Endothelial cell of umbilical vein (primary cell): Measurements from ENCODE around the gene C15orf39. TPM values are rescaled to one million over a fixed set of nuclear protein-coding genes. Genes with fewer than 3 reads are reported as not detected.

Source experiments
- BruUV-seq: library from RNA; stranded (reverse); fragments of 400-500 nt; replicated peaks from 2 replicates; lab custom pipeline; 2021; lab: Mats Ljungman, UMichigan
- CTCF ChIA-PET: fragments of 300-600, 350-600 bp; sonication (Branson Sonifier 250); formaldehyde crosslinking; loops from one replicate; lab custom pipeline; 2021; ENCODE audit warnings: antibody characterized with exemption, inconsistent platforms; lab: Charles Lee
- POLR2A ChIA-PET: fragments of 300-600, 350-600 bp; sonication (Branson Sonifier 250); formaldehyde crosslinking; loops from one replicate; lab custom pipeline; 2021; ENCODE audit warnings: antibody characterized with exemption, inconsistent platforms; lab: Charles Lee
- DNase-seq: peaks from one replicate; pipeline ENCODE4 v3.0.0-alpha.2; 2011; ENCODE audit warnings: low read depth, low spot score
- FAIRE-seq: peaks from 2 replicates; lab custom pipeline; 2011; peaks lifted over from hg19 to GRCh38; lab: Jason Lieb, UNC
- H2AFZ ChIP-seq: 2 replicates; pipeline ENCODE4 v1.6.0; 2012; ENCODE audit warnings: low read depth, low read length, control low read depth, inconsistent platforms
- H3K27ac ChIP-seq: 2 replicates; pipeline ENCODE4 v1.5.1; 2011; ENCODE audit warnings: low read depth, mild to moderate bottlenecking, control low read depth, low read length, moderate library complexity; ENCODE audit not compliant: insufficient read depth
- H3K27me3 ChIP-seq, 2 experiments: 2 replicates each; pipeline versions ENCODE4 v1.6.0 to v1.6.1; 2011; ENCODE audit warnings: low read length in 2 of 2, mixed read lengths in 1 of 2; ENCODE audit not compliant: control insufficient read depth in 2 of 2, insufficient read depth in 2 of 2
- H3K36me3 ChIP-seq, 2 experiments: 2 replicates in 1 of 2; 3 replicates in 1 of 2; pipeline ENCODE4 v1.5.1; 2011; ENCODE audit warnings: low read length in 2 of 2, mild to moderate bottlenecking in 1 of 2, moderate library complexity in 1 of 2; ENCODE audit not compliant: control insufficient read depth in 2 of 2, insufficient read depth in 2 of 2; ENCODE audit errors: extremely low read depth in 1 of 2
- H3K4me1 ChIP-seq: 3 replicates; pipeline ENCODE4 v1.5.1; 2011; ENCODE audit warnings: mild to moderate bottlenecking, low read length; ENCODE audit not compliant: control insufficient read depth, insufficient read depth; ENCODE audit errors: extremely low read depth
- H3K4me2 ChIP-seq: 2 replicates; pipeline ENCODE4 v1.6.1; 2011; ENCODE audit warnings: low read length, control low read depth, mixed read lengths; ENCODE audit not compliant: insufficient read depth
- H3K4me3 ChIP-seq, 3 experiments: fragments of 200-600 bp in 1 of 3; sonication (generic), shearing (Covaris generic) in 1 of 3; replicated peaks in 1 of 3; 2 replicates each; pipeline ENCODE4 v1.5.1; 2011 to 2016; ENCODE audit warnings: control low read depth in 3 of 3, low read length in 3 of 3, mild to moderate bottlenecking in 2 of 3, inconsistent platforms in 1 of 3, low read depth in 1 of 3, moderate library complexity in 1 of 3; ENCODE audit not compliant: insufficient read depth in 1 of 3
- H3K79me2 ChIP-seq: 2 replicates; pipeline ENCODE4 v1.6.0; 2012; ENCODE audit warnings: low read length, inconsistent platforms; ENCODE audit not compliant: control insufficient read depth, insufficient read depth
- H3K9ac ChIP-seq: replicated peaks from 2 replicates; pipeline ENCODE3; 2011; ENCODE audit warnings: low read length, control low read depth; ENCODE audit not compliant: insufficient read depth; ENCODE audit errors: extremely low read depth
- H3K9me1 ChIP-seq: replicated peaks from 3 replicates; pipeline ENCODE4 v1.6.0; 2011; ENCODE audit warnings: mild to moderate bottlenecking, low read length; ENCODE audit not compliant: control insufficient read depth, insufficient read depth; ENCODE audit errors: extremely low read depth
- H3K9me3 ChIP-seq: replicated peaks from 2 replicates; pipeline ENCODE4 v1.5.1; 2012; ENCODE audit warnings: low read length, inconsistent platforms; ENCODE audit not compliant: control insufficient read depth, insufficient read depth
- H4K20me1 ChIP-seq: replicated peaks from 2 replicates; pipeline ENCODE3; 2011; ENCODE audit warnings: mild to moderate bottlenecking, low read length; ENCODE audit not compliant: control insufficient read depth, insufficient read depth; ENCODE audit errors: extremely low read depth
- EZH2 ChIP-seq: IDR thresholded peaks from 2 replicates; pipeline ENCODE4 v1.6.1; 2012; ENCODE audit warnings: borderline replicate concordance, low read depth, mild to moderate bottlenecking, moderate library complexity, low read length, inconsistent platforms; ENCODE audit not compliant: severe bottlenecking
- FOS ChIP-seq: IDR thresholded peaks from 2 replicates; pipeline ENCODE4 v1.6.1; 2011; ENCODE audit warnings: mild to moderate bottlenecking, low read length, moderate library complexity, borderline replicate concordance; ENCODE audit not compliant: insufficient read depth
- GATA2 ChIP-seq: IDR thresholded peaks from 2 replicates; pipeline ENCODE4 v1.7.0; 2011; ENCODE audit warnings: low read depth, mild to moderate bottlenecking, moderate library complexity, mixed read lengths, low read length; ENCODE audit not compliant: insufficient read length, insufficient read depth
- JUN ChIP-seq: IDR thresholded peaks from 2 replicates; pipeline ENCODE4 v1.6.1; 2011; ENCODE audit warnings: borderline replicate concordance, low read depth; ENCODE audit not compliant: insufficient read length, insufficient read depth
- MYC ChIP-seq: IDR thresholded peaks from one replicate; pipeline ENCODE4 v1.6.1; 2011; ENCODE audit warnings: mild to moderate bottlenecking, low read depth, low read length
- POLR2A ChIP-seq: IDR thresholded peaks from 2 replicates; pipeline ENCODE4 v1.6.1; 2012; ENCODE audit warnings: low read depth, mild to moderate bottlenecking, control low read depth, low read length
- POLR2AphosphoS5 ChIP-seq: IDR thresholded peaks from 2 replicates; pipeline ENCODE4 v1.6.1; 2012; ENCODE audit warnings: low read depth, mild to moderate bottlenecking, control low read depth, low read length, moderate library complexity; ENCODE audit not compliant: insufficient read depth
- dilution Hi-C: fragments of 300-500 bp; cut with MboI; formaldehyde crosslinking; loops from one replicate; pipeline ENCODE4 v1.15.0; 2019; ENCODE audit warnings: low sequenced_read_pairs; ENCODE audit not compliant: extremely low pct_ligation_motif_present
- intact Hi-C: fragments of 100-400 bp; cut with micrococcal nuclease; formaldehyde crosslinking; loops from one replicate; pipeline ENCODE4 v1.10.0; 2022
- polyA plus RNA-seq, 4 experiments: library from polyadenylated mRNA; depleted of rRNA in 3 of 4; stranded (reverse) in 3 of 4; unstranded in 1 of 4; fragments of >200 nt; gene quantifications; 2 replicates each; pipeline versions ENCODE4 v1.2.1 to v1.2.3, GENCODE V29; 2011 to 2012; ENCODE audit warnings: missing spikeins in 1 of 4
- total RNA-seq: library from RNA; stranded (reverse); gene quantifications from 2 replicates; pipeline ENCODE4 v1.2.3, GENCODE V29; 2021
- TF ChIP-seq, protein P1 (sequence below): IDR thresholded peaks from 2 replicates; pipeline ENCODE4 v1.6.1; 2011; ENCODE audit not compliant: insufficient read depth, insufficient read length
- TF ChIP-seq, protein P2 (sequence below), 2 donors: IDR thresholded peaks; 1 replicate in 1 of 2; 2 replicates in 1 of 2; pipeline ENCODE4 v1.5.1; 2011; ENCODE audit warnings: low read length in 2 of 2, mild to moderate bottlenecking in 2 of 2, moderate library complexity in 2 of 2, control low read depth in 1 of 2, inconsistent platforms in 1 of 2, low read depth in 1 of 2; ENCODE audit not compliant: insufficient read depth in 1 of 2; ENCODE audit errors: extremely low read depth in 1 of 2

The C15orf39 gene
- total and polyA plus RNA-seq, 2 donors (not counting 3 experiments of a cell fraction or from before 2014, with no cell fraction given) = 14.8 to 36.1 TPM

DNA sequence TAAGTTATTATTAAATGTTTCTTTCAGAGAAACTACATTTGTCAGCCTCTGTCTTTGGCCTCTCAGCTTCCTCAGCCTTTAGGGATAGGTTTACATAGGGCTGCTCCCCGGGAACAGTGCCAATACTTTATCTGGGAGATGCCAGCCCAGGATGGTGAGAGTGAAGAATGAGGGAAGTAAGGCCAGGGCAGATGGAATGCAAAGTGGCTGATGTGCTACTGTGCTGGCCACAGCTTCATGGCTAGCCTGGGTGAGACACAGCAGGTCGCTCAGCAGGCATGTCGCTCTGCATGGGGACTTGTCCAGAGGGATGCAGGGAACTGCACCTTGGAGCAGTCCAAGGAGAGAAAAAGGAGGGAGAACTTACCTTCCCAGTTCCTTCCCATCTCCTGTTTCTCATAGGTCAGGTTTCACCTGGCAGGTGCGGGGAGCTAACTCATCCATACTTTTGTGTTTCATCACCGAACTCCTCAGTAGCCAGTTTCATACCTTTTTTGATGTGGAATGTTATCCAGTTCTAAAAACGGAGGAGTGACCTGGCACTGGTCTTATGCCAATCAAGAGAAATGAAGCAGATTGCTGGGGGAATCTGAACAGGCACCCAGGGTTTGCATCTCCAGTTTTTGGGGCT, 30.9 kb upstream of the C15orf39 start:
- CTCF ChIA-PET = interaction anchor here (0.7 to 1.1 kb wide), 3 partner anchors 31 to 141 kb away, joined by 3 to 4 read pairs (median 4); partner anchors contain the start of gene C15orf39
- TF ChIP-seq MYC (no peak), POLR2A (no peak), EZH2 (no peak), FOS (no peak), POLR2AphosphoS5 (no peak), GATA2 (no peak), JUN (no peak)
- TF ChIP-seq, protein P1, sequence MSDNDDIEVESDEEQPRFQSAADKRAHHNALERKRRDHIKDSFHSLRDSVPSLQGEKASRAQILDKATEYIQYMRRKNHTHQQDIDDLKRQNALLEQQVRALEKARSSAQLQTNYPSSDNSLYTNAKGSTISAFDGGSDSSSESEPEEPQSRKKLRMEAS = no peak
- TF ChIP-seq, protein P2, sequence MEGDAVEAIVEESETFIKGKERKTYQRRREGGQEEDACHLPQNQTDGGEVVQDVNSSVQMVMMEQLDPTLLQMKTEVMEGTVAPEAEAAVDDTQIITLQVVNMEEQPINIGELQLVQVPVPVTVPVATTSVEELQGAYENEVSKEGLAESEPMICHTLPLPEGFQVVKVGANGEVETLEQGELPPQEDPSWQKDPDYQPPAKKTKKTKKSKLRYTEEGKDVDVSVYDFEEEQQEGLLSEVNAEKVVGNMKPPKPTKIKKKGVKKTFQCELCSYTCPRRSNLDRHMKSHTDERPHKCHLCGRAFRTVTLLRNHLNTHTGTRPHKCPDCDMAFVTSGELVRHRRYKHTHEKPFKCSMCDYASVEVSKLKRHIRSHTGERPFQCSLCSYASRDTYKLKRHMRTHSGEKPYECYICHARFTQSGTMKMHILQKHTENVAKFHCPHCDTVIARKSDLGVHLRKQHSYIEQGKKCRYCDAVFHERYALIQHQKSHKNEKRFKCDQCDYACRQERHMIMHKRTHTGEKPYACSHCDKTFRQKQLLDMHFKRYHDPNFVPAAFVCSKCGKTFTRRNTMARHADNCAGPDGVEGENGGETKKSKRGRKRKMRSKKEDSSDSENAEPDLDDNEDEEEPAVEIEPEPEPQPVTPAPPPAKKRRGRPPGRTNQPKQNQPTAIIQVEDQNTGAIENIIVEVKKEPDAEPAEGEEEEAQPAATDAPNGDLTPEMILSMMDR (IDR thresholded peaks at IDR 0.05; ENCODE audit: extremely low read depth in 1 of 2, insufficient read depth in 1 of 2, low read depth in 1 of 2, low read length in 2 of 2) = no peak

More for the DNA sequence above, 30.9 kb upstream of the C15orf39 start:
- H3K4me1 ChIP-seq = peaks cover 13% of the 10 kb centered on the region
- intact Hi-C loops (loop anchor here (2.0 kb wide), 1 partner anchor 62 kb away; no protein-coding TSS in a partner anchor), dilution Hi-C loops (no loop called here)
- no TSS peak for BruUV-seq
- POLR2A ChIA-PET = interaction anchor here (0.9 kb wide), 1 partner anchor 31 kb away, joined by 3 read pairs; the partner anchor contains the start of gene C15orf39
- H3K36me3 ChIP-seq = no peaks in the 10 kb centered on the region
- DNase-seq (no peak), FAIRE-seq (no peak)
- H3K4me3 ChIP-seq = no peak overlapping the region
- no peak overlapping the region for H3K27ac ChIP-seq
- H3K4me2 ChIP-seq = no peak overlapping the region
- H3K9ac ChIP-seq = no peak overlapping the region
- H3K79me2 ChIP-seq = no peaks in the 10 kb centered on the region
- no peaks in the 10 kb centered on the region for H3K27me3 ChIP-seq
- H2AFZ ChIP-seq = no peak overlapping the region
- H3K9me1 ChIP-seq = no peaks in the 10 kb centered on the region
- no peaks in the 10 kb centered on the region for H3K9me3 ChIP-seq
- H4K20me1 ChIP-seq = no peaks in the 10 kb centered on the region
